GM18498 (cell line): ENCODE data around the gene CAMK1G.

Source experiments
- ATAC-seq: cut with Tn5 transposase; IDR thresholded peaks from one replicate; pipeline ENCODE4 v1.9.1; 2021; ENCODE audit warnings: mild to moderate bottlenecking, moderate library complexity; ENCODE audit not compliant: unreplicated experiment

The CAMK1G gene

DNA sequence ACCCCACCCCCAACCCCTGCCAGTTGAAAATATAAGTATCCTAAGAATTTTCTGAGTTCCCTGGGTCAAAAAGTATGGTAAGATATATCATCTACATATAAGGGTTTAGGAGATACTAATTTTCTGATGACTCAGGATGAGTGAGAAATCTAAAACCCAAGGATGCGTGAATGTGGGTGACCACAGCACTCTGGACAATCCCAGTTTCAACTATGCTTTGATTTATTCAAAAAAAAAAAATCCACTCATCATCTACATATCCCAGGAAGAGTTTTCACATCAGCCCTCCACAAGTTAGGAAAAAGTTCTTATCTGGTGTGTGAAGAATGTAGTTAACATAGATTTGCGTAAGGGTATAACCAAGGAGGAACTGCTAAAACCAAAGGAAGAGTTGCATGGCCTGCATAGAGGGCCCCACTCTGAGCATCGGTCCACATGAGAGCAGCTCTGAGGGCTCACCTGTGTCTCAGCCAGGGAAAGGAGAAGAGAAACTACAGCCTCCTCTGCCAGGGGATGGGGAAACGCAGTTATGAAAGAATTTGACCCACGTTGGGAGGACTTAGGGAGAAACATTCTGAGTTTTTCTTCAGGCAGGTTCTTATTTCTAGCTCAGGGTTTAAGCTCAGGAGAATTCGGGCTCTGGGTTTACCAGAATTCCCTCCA is 50.0 kb downstream of the CAMK1G start:
- ATAC-seq: no peak

DNA sequence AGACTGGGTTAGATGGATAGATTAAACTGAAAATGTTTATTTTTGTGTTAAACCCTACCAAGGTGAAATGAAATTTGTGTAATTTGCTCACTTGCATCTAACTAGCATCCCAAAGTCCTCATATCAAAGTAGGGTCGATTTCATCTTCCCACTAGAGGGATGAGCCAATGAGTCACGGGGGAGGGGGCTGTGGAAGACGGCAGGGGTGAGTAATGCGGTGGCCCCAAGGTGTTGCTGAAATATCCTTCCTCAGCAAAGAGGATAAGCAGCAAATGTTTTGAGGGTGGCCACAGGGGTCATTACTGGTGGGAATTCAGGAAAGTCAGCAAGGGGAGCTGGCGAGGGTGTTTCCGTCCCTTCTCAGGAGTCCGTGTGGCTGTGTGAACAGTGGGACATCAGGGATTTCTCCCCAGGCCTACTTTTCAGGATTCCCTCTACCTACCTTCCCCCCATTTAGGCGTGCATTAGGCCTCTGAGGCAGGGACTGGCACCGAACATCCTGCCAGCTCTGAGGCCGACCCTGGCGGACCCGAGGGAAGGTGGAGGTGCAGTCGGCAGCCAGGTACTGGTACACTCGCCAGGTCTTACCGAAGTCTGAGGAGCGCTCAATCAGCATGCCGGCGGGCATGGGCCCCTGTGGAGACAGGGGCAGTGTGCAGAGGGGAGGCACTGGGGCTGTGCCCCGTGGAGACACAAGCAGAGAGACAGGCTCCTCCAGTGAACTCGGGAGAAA is 50.7 kb downstream of the CAMK1G start:
- no peak for ATAC-seq

GRCh38 chr1:209635850-209636249 is 52.3 kb downstream of the CAMK1G start:
- no peak for ATAC-seq

GRCh38 chr1:209641832-209642172 is 58.3 kb downstream of the CAMK1G start:
- no peak for ATAC-seq

DNA sequence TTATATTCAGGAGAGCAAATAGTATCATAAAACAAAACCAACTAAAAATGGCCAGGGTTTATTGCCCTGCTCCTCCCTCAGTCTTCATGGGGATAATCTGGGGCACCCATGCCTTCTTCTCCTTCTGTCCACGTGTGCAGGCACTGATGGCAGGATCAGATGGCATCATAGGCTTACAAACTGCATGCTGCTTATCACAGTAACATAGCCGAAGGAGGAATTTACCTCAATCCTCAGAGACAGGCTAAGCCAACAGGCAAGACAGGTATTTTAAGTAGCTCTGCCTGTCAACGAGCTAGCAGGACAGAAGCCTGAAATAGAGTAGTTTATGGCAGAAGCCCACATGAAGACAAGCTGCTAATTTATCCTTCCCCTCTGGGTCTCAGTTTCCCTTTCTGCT is 59.3 kb downstream of the CAMK1G start:
- ATAC-seq: no peak

DNA sequence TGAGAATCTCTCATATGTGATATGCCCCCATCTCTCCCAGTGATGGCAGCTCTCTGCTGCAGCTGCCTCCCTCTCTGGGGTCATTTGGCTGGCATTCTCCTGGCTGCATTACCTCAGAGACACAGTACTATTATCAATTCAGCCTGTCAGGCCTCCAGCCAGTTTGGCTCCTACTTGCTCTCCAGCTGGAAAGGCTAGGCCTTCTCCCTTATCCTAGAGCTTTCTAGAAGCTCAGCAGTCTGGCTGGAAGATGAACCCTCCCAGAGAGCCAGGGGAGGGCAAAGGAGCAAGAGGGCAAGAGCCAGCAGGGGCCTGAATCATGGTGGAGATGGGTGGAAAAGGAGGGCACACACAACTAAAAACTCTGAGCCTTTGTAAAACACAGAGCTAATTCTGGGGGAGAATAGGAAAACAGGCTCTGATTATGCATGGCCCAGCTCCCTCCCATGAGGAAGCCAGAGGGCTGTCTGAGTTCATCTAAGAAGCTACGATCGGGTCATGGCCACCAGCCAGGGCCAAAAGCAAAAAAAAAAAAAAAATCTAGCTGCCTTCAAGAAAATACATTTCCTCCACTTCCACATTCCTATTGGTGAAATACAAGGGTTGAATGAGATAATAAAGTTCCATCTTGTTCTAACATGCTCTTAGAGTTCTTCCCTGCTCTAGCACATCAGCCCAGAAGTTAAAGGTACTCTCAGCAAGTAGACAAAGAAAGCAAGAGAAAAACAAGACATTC is 59.9 kb downstream of the CAMK1G start:
- ATAC-seq: no peak

- no peak for ATAC-seq
These were observed 62.3 kb downstream of the CAMK1G start for GRCh38 chr1:209645574-209646452.

GRCh38 chr1:209646558-209646957 is 63.0 kb downstream of the CAMK1G start:
- no peak for ATAC-seq

- ATAC-seq: no peak
These were observed 63.6 kb downstream of the CAMK1G start for GRCh38 chr1:209647156-209647555.

GRCh38 chr1:209648346-209648745 is 64.8 kb downstream of the CAMK1G start:
- ATAC-seq: no peak

- ATAC-seq: no peak
These were observed 65.6 kb downstream of the CAMK1G start for GRCh38 chr1:209648931-209649776.

DNA sequence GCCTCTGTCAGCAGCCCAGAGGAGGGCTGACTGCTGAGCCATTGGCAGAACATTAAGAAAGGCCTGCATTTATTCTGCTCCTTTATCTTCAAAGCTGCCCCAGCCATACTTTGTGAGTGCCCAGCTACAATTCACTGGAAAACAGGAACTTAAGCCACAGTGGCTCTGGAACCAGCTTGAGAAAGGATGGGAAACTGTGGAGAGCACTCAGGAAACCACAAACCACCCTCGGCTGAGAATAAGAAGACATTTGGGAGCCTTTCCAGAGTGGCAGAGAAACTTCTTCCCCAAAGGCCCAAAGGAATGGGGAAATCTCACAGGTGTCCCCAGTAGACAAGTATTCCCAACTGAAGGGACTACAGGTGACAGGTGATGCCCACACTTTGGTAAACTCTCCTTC is 66.9 kb downstream of the CAMK1G start:
- ATAC-seq: no peak

DNA sequence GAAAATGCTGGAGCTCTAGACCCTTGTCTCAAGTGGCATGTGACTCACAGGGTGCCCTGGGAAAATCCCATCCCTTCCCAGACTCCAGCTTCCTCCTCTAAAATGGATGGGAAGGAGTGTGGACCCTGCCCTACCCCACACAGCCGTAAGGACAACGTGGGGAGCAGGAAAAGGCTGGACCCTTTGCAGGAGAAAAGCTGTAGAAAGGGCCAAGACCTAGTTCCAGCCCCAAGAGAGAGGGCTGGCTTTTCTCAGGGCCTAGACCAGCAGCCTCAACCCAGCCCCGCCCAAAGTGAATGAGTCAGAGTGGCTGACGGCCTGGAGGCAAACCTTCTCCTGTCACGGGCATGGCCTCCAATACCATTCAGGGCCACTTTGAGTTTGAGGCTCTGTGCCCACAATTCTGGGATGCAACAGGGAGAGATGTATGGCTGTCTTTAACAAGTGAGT is 67.6 kb downstream of the CAMK1G start:
- ATAC-seq: peak; percentile 71

DNA sequence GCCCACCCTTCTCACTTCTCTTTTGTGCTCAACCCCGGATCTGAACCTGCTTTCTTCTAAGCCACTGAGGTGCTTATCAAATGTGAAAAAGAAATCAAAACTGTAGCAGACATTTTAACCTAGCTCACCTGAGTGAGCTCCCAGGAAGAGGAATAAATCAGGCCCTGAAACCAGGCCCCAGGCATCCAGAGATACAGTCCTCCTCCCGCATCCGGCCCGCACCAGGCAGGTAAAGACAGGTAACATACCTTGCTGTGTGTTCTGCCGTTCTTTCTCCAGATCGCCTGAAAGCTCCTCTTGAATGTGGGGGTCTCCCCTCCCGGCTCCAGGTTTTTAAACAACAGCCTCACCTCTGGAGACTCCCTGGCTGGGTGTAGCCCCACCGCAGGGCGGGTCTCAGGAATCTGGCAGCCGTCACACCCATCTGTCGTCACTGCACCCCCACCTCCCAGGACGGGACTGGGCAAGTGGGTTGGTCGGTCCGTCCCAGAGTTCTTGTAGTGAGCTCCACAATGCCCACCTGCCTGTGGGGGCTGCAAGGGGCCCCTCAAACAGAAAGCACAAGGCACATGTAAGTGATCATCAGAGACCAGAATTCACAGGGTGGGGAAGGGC is 68.7 kb downstream of the CAMK1G start, which contains the start of gene LAMB3:
Gene LAMB3, minus strand, starts transcription at position 305 of the 615 bp plus-strand sequence. CDS start 1,481 bp downstream, outside the sequence.
- no peak for ATAC-seq

GRCh38 chr1:209652873-209653401 is 69.4 kb downstream of the CAMK1G start:
- ATAC-seq: no peak

GRCh38 chr1:209653915-209654351 is 70.4 kb downstream of the CAMK1G start:
- ATAC-seq: peak; percentile 49

- no peak for ATAC-seq
These were observed 72.1 kb downstream of the CAMK1G start for GRCh38 chr1:209655411-209656231.

DNA sequence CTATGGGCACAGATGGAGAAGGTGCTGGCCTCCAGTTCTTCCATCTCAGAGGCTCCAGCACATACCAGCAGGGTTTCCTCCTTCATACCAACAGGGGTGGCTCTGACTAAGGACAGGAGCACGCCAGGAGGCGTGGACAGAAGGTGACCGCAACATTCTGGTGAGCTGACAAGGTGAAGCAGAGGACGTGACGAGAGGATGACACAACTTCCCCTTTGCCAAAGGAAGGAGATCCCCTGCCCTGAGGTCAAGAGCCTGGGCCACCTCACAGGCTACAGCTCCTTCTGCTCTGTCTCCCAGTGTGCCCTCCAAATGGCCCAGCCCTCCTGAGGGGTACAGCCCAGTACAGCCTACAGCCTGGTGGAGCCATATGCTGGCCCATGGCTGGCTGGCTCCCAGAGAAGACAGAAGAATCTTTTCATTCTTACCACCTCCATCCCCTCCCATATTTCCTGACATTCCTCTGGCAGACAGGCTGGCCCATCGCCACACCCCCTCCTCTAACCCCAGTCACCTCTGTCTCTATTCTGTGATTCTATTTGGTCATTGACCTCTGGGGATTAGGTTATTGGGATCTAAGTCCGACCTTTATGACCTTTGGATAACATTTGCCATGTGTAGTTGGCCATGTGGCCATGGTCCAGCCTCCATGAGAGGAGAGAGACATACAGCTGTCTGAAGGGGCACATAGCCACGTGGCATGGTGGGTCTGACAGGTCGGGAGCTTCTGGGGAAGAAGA is 73.8 kb downstream of the CAMK1G start:
- no peak for ATAC-seq
